ENCODE results near the gene SORCS2. TPM values are rescaled to one million over a fixed set of nuclear protein-coding genes. Genes with fewer than 3 reads are reported as not detected.

SORCS2 gene
- total RNA-seq, 1 experiment from 2014 or later: 4.1 TPM

- H4K20me1 ChIP-seq (ENCODE audit: low read length): no peaks in the 10 kb centered on the region
- H3K27ac ChIP-seq (ENCODE audit: low read length): no peak overlapping the region
- H3K27me3 ChIP-seq (ENCODE audit: low read length): no peaks in the 10 kb centered on the region
- H2AFZ ChIP-seq (ENCODE audit: low read length): no peak overlapping the region
- no peak overlapping the region for H3K9ac ChIP-seq (ENCODE audit: low read length)
- H3F3A ChIP-seq (ENCODE audit: low read length, unreplicated experiment): no peaks in the 10 kb centered on the region
- ChIA-PET CTCF (interaction anchor here (0.7 to 1.2 kb wide), 2 partner anchors 11 to 24 kb away, joined by 3 to 5 read pairs; no protein-coding TSS in a partner anchor), POLR2A (ENCODE audit: unreplicated experiment) (no interaction called here)
- intact Hi-C loops (cut with micrococcal nuclease): no loop called here
- BruUV-seq (replicated peaks): no TSS peak
- H3K9me3 ChIP-seq (ENCODE audit: low read length): no peaks in the 10 kb centered on the region
- H3K4me2 ChIP-seq (ENCODE audit: low read length): no peak overlapping the region
- H3K36me3 ChIP-seq (ENCODE audit: low read depth, low read length): no peaks in the 10 kb centered on the region
- DNase-seq (peak; percentile 18), ATAC-seq (peak; percentile 64)
- no peak for TF ChIP-seq EZH2 (IDR thresholded peaks at IDR 0.05; ENCODE audit: low read length, unreplicated experiment)
- no peak; the same call in 1 of the 2 replicates for TF ChIP-seq CTCF (conservative IDR thresholded peaks at IDR 0.05; ENCODE audit: low read depth, low read length)
- TF ChIP-seq EZH2phosphoT487 (IDR thresholded peaks at IDR 0.05; ENCODE audit: borderline replicate concordance, low read length): no peak
- no peaks in the 10 kb centered on the region for H3K9me2 ChIP-seq (replicated peaks; ENCODE audit: low read length)
- H3K4me3 ChIP-seq (ENCODE audit: low read length): no peak overlapping the region
- no peaks in the 10 kb centered on the region for H3K79me2 ChIP-seq (ENCODE audit: low read length)
- no peaks in the 10 kb centered on the region for H3K4me1 ChIP-seq (ENCODE audit: insufficient read depth, low read length)
These were observed 24.6 kb upstream of the SORCS2 start for GRCh38 chr4:7167706-7168105.

- POLR2A ChIA-PET (ENCODE audit: unreplicated experiment): no interaction called here
These were observed 24.2 kb upstream of the SORCS2 start for GRCh38 chr4:7168106-7168505.

More at GRCh38 chr4:7168106-7168505, 24.2 kb upstream of the SORCS2 start:
- ATAC-seq (no peak), DNase-seq (no peak)
- intact Hi-C loops (cut with micrococcal nuclease): no loop called here
- Histone ChIP-seq H3K9me3 (ENCODE audit: low read length) (no peaks in the 10 kb centered on the region), H3K27me3 (ENCODE audit: low read length) (no peaks in the 10 kb centered on the region), H2AFZ (ENCODE audit: low read length) (no peak overlapping the region), H3K4me1 (ENCODE audit: insufficient read depth, low read length) (no peaks in the 10 kb centered on the region), H3F3A (ENCODE audit: low read length, unreplicated experiment) (no peaks in the 10 kb centered on the region), H3K79me2 (ENCODE audit: low read length) (no peaks in the 10 kb centered on the region), H3K9ac (ENCODE audit: low read length) (no peak overlapping the region), H3K4me3 (ENCODE audit: low read length) (no peak overlapping the region), H4K20me1 (ENCODE audit: low read length) (no peaks in the 10 kb centered on the region), H3K36me3 (ENCODE audit: low read depth, low read length) (no peaks in the 10 kb centered on the region), H3K27ac (ENCODE audit: low read length) (no peak overlapping the region), H3K4me2 (ENCODE audit: low read length) (no peak overlapping the region), H3K9me2 (replicated peaks; ENCODE audit: low read length) (no peaks in the 10 kb centered on the region)
- CTCF ChIA-PET: interaction anchor here (1.2 kb wide), 1 partner anchor 11 kb away, joined by 5 read pairs; no protein-coding TSS in a partner anchor
- TF ChIP-seq CTCF (conservative IDR thresholded peaks at IDR 0.05; ENCODE audit: low read depth, low read length) (no peak), EZH2phosphoT487 (IDR thresholded peaks at IDR 0.05; ENCODE audit: borderline replicate concordance, low read length) (no peak), EZH2 (IDR thresholded peaks at IDR 0.05; ENCODE audit: low read length, unreplicated experiment) (no peak)
- no TSS peak for BruUV-seq (replicated peaks)

Data from PC-3 (cell line).